CD4-positive, alpha-beta T cell (primary cell): Measurements from ENCODE around the gene MYRIP. TPM values are rescaled to one million over a fixed set of nuclear protein-coding genes. Genes with fewer than 3 reads are reported as not detected.

ENCODE experiments used
- ATAC-seq: fragments of 200-7000 bp; cut with Tn5 transposase; one replicate; pipeline ENCODE4 v1.10.0; 2022; ENCODE audit warnings: mild to moderate bottlenecking; ENCODE audit not compliant: poor library complexity
- CTCF ChIA-PET: fragments of 350-600 bp; sonication (Branson Sonifier 250); formaldehyde crosslinking; loops from one replicate; lab custom pipeline; 2021; ENCODE audit warnings: antibody characterized with exemption, inconsistent platforms; lab: Charles Lee
- POLR2A ChIA-PET: fragments of 350-600 bp; sonication (Branson Sonifier 250); formaldehyde crosslinking; loops from one replicate; lab custom pipeline; 2021; ENCODE audit warnings: antibody characterized with exemption, inconsistent platforms; lab: Charles Lee
- DNase-seq, 14 experiments: peaks; one replicate each; pipeline ENCODE4 v3.0.0-alpha.2; 2013 to 2020; ENCODE audit warnings: mixed read lengths in 2 of 14
- H3K27ac ChIP-seq, 2 donors: one replicate each; pipeline versions ENCODE4 v1.5.1 to v1.7.0; 2013; ENCODE audit warnings: low read length in 2 of 2, low read depth in 1 of 2, mild to moderate bottlenecking in 1 of 2
- H3K27me3 ChIP-seq, 2 experiments: 1 replicate in 1 of 2; 2 replicates in 1 of 2; pipeline versions ENCODE4 v1.6.1 to v1.7.0; 2013; ENCODE audit warnings: low read length in 2 of 2, control low read depth in 1 of 2, mild to moderate bottlenecking in 1 of 2, moderate library complexity in 1 of 2; ENCODE audit not compliant: insufficient read depth in 2 of 2, control insufficient read depth in 1 of 2
- H3K36me3 ChIP-seq: one replicate; pipeline ENCODE4 v1.6.1; 2013; ENCODE audit warnings: low read length, control low read depth; ENCODE audit not compliant: insufficient read depth
- H3K4me1 ChIP-seq: one replicate; pipeline ENCODE4 v1.6.1; 2013; ENCODE audit warnings: low read length, control low read depth; ENCODE audit not compliant: insufficient read depth
- H3K4me3 ChIP-seq: one replicate; pipeline ENCODE4 v1.5.1; 2013; ENCODE audit warnings: mild to moderate bottlenecking, low read length, moderate library complexity
- H3K9me3 ChIP-seq, 2 experiments: 1 replicate in 1 of 2; 2 replicates in 1 of 2; pipeline versions ENCODE4 v1.6.1 to v1.7.0; 2013; ENCODE audit warnings: low read length in 2 of 2, mild to moderate bottlenecking in 2 of 2, control low read depth in 1 of 2, moderate library complexity in 1 of 2; ENCODE audit not compliant: control insufficient read depth in 1 of 2, insufficient read depth in 1 of 2
- H3K27ac Mint-ChIP-seq: one replicate; pipeline ENCODE4 v1.8.0; 2020; ENCODE audit warnings: mixed read lengths
- H3K27me3 Mint-ChIP-seq: one replicate; pipeline ENCODE4 v1.8.0; 2021; ENCODE audit warnings: mixed read lengths
- H3K36me3 Mint-ChIP-seq: one replicate; pipeline ENCODE4 v1.8.0; 2021; ENCODE audit warnings: low read depth, mixed read lengths
- H3K4me1 Mint-ChIP-seq: one replicate; pipeline ENCODE4 v1.8.0; 2021; ENCODE audit warnings: low read depth, mixed read lengths
- H3K4me3 Mint-ChIP-seq: one replicate; pipeline ENCODE4 v1.8.0; 2020; ENCODE audit warnings: mild to moderate bottlenecking, mixed read lengths
- H3K9me3 Mint-ChIP-seq: one replicate; pipeline ENCODE4 v1.8.0; 2020; ENCODE audit warnings: mixed read lengths
- CTCF ChIP-seq: fragments of 200-600 bp; IDR thresholded peaks from one replicate; pipeline ENCODE4 v1.8.0; 2022; ENCODE audit warnings: antibody characterized with exemption, mild to moderate bottlenecking
- intact Hi-C, 2 experiments: fragments of 100-400 bp; cut with DNase I in 1 of 2; cut with micrococcal nuclease in 1 of 2; formaldehyde crosslinking; loops; one replicate each; pipeline versions ENCODE4 v1.15.1 to v1.9.0; 2023 to 2025; cut with DNase I, micrococcal nuclease
- total RNA-seq, 174 experiments: library from RNA in 2 of 174; stranded (reverse) in 2 of 174; gene quantifications; one replicate each; pipeline ENCODE4 v1.2.3 and lab custom pipeline; 2021 to 2026

Gene MYRIP
- total RNA-seq, 2 experiments from 2014 or later, result not detected

GRCh38 chr3:40046149-40046548, 236.7 kb downstream of the MYRIP start:
- POLR2A ChIA-PET, result no interaction called here

GRCh38 chr3:40047406-40047805, 238.0 kb downstream of the MYRIP start:
- no peak overlapping the region for H3K4me3 ChIP-seq
- intact Hi-C loops, result no loop called here
- no peak for TF ChIP-seq CTCF
- Mint-ChIP-seq H3K27ac (no peak overlapping the region), H3K36me3 (no peaks in the 10 kb centered on the region), H3K4me3 (no peak overlapping the region), H3K9me3 (no peaks in the 10 kb centered on the region), H3K4me1 (no peaks in the 10 kb centered on the region), H3K27me3 (no peaks in the 10 kb centered on the region)
- no peak for DNase-seq
- H3K4me1 ChIP-seq, result no peaks in the 10 kb centered on the region
- no peak for ATAC-seq
- H3K27me3 ChIP-seq, result no peaks in the 10 kb centered on the region
- POLR2A ChIA-PET, result no interaction called here
- H3K27ac ChIP-seq, result no peak overlapping the region
- no peaks in the 10 kb centered on the region for H3K9me3 ChIP-seq
- CTCF ChIA-PET, result no interaction called here
- no peaks in the 10 kb centered on the region for H3K36me3 ChIP-seq

More at GRCh38 chr3:40046149-40046548, 236.7 kb downstream of the MYRIP start:
- CTCF ChIA-PET, result no interaction called here
- Histone ChIP-seq H3K36me3 (no peaks in the 10 kb centered on the region), H3K4me1 (no peaks in the 10 kb centered on the region), H3K27ac (no peak overlapping the region), H3K9me3 (no peaks in the 10 kb centered on the region), H3K27me3 (no peaks in the 10 kb centered on the region), H3K4me3 (no peak overlapping the region)
- Mint-ChIP-seq H3K4me1 (no peaks in the 10 kb centered on the region), H3K4me3 (no peak overlapping the region), H3K36me3 (no peaks in the 10 kb centered on the region), H3K27me3 (no peaks in the 10 kb centered on the region), H3K9me3 (no peaks in the 10 kb centered on the region), H3K27ac (no peak overlapping the region)
- intact Hi-C loops, result no loop called here
- no peak for TF ChIP-seq CTCF
- DNase-seq (no peak), ATAC-seq (no peak)

GRCh38 chr3:40053663-40054062, 244.3 kb downstream of the MYRIP start:
- no peak for TF ChIP-seq CTCF
- Histone ChIP-seq H3K9me3 (no peaks in the 10 kb centered on the region), H3K36me3 (no peaks in the 10 kb centered on the region), H3K27me3 (no peaks in the 10 kb centered on the region), H3K4me3 (no peak overlapping the region), H3K27ac (no peak overlapping the region), H3K4me1 (no peaks in the 10 kb centered on the region)
- H3K9me3 Mint-ChIP-seq, result no peaks in the 10 kb centered on the region
- no peaks in the 10 kb centered on the region for H3K4me1 Mint-ChIP-seq
- peaks cover 9% of the 10 kb centered on the region for H3K27me3 Mint-ChIP-seq
- no peak overlapping the region for H3K4me3 Mint-ChIP-seq
- ChIA-PET POLR2A (no interaction called here), CTCF (no interaction called here)
- DNase-seq (no peak), ATAC-seq (no peak)
- intact Hi-C loops, result no loop called here
- H3K36me3 Mint-ChIP-seq, result no peaks in the 10 kb centered on the region
- H3K27ac Mint-ChIP-seq, result no peak overlapping the region
